Measurements from ENCODE around the gene PAMR1. TPM values are rescaled to one million over a fixed set of nuclear protein-coding genes. Genes with fewer than 3 reads are reported as not detected.

Gene PAMR1
- total and polyA plus RNA-seq, 2 donors (not counting 3 experiments of a cell fraction or from before 2014, with no cell fraction given) = not detected

- H2AFZ ChIP-seq (ENCODE audit: low read depth, low read length) = no peak overlapping the region
- H3K9me3 ChIP-seq (replicated peaks; ENCODE audit: control insufficient read depth, insufficient read depth, low read length) = no peaks in the 10 kb centered on the region
- BruUV-seq (replicated peaks) = no TSS peak
- H3K9me1 ChIP-seq (replicated peaks; ENCODE audit: control insufficient read depth, extremely low read depth, insufficient read depth, low read length) = no peaks in the 10 kb centered on the region
- H3K27ac ChIP-seq (ENCODE audit: insufficient read depth, low read depth, low read length) = no peak overlapping the region
- H4K20me1 ChIP-seq (replicated peaks; ENCODE audit: control insufficient read depth, extremely low read depth, insufficient read depth, low read length) = no peaks in the 10 kb centered on the region
- no peaks in the 10 kb centered on the region for H3K79me2 ChIP-seq (ENCODE audit: control insufficient read depth, insufficient read depth, low read length)
- DNase-seq (ENCODE audit: low read depth, low spot score) (no peak), FAIRE-seq (no peak)
- dilution Hi-C loops (cut with MboI; ENCODE audit: extremely low pct_ligation_motif_present, low sequenced_read_pairs) (no loop called here), intact Hi-C loops (cut with micrococcal nuclease) (no loop called here)
- TF ChIP-seq EZH2 (IDR thresholded peaks at IDR 0.05; ENCODE audit: borderline replicate concordance, low read depth, low read length, severe bottlenecking) = no peak
- TF ChIP-seq GATA2 (IDR thresholded peaks at IDR 0.05; ENCODE audit: insufficient read depth, insufficient read length, low read depth, low read length) = no peak
- TF ChIP-seq POLR2A (IDR thresholded peaks at IDR 0.05; ENCODE audit: low read depth, low read length) = no peak
- no peak for TF ChIP-seq FOS (IDR thresholded peaks at IDR 0.05; ENCODE audit: borderline replicate concordance, insufficient read depth, low read length)
- TF ChIP-seq CTCF (IDR thresholded peaks at IDR 0.05; ENCODE audit: extremely low read depth in 1 of 2, insufficient read depth in 1 of 2, low read depth in 1 of 2, low read length in 2 of 2) = no peak
- no peak for TF ChIP-seq MAX (IDR thresholded peaks at IDR 0.05; ENCODE audit: insufficient read depth, insufficient read length)
- TF ChIP-seq POLR2AphosphoS5 (IDR thresholded peaks at IDR 0.05; ENCODE audit: insufficient read depth, low read depth, low read length) = no peak
- TF ChIP-seq MYC (IDR thresholded peaks at IDR 0.05; ENCODE audit: low read depth, low read length) = no peak
- no peaks in the 10 kb centered on the region for H3K36me3 ChIP-seq (ENCODE audit: control insufficient read depth in 2 of 2, extremely low read depth in 1 of 2, insufficient read depth in 2 of 2, low read length in 2 of 2)
- H3K27me3 ChIP-seq (ENCODE audit: control insufficient read depth in 2 of 2, insufficient read depth in 2 of 2, low read length in 2 of 2) = peaks cover 0 to 4% of the 10 kb centered on the region in 2 experiments
- CTCF ChIA-PET = no interaction called here
- H3K4me2 ChIP-seq (ENCODE audit: insufficient read depth, low read length) = no peak overlapping the region
- no peak overlapping the region for H3K4me3 ChIP-seq (replicated peaks in 1 of 3; ENCODE audit: insufficient read depth in 1 of 3, low read depth in 1 of 3, low read length in 3 of 3)
- H3K9ac ChIP-seq (replicated peaks; ENCODE audit: extremely low read depth, insufficient read depth, low read length) = no peak overlapping the region
- no peaks in the 10 kb centered on the region for H3K4me1 ChIP-seq (ENCODE audit: control insufficient read depth, extremely low read depth, insufficient read depth, low read length)
- POLR2A ChIA-PET = no interaction called here
Measured at GRCh38 chr11:35536470-35536869, 11.1 kb upstream of the PAMR1 start.
